HG03280 (cell line): ENCODE results near the gene NOX5.
"Not testable (repeated sequence)": the region's sequence is repeated elsewhere in the genome, so short reads cannot be mapped to it uniquely, and the experiment has no call there.

Experiments used
- ATAC-seq: cut with Tn5 transposase; IDR thresholded peaks from one replicate; pipeline ENCODE4 v1.9.1; 2021; ENCODE audit warnings: mild to moderate bottlenecking, moderate library complexity; ENCODE audit not compliant: unreplicated experiment

The NOX5 gene

GRCh38 chr15:69046781-69047180, 32.3 kb downstream of the NOX5 start:
- ATAC-seq, result no peak

GRCh38 chr15:69049976-69050375, 35.5 kb downstream of the NOX5 start:
- no peak for ATAC-seq

GRCh38 chr15:69055251-69055650, 40.8 kb downstream of the NOX5 start:
- ATAC-seq, result no peak

- ATAC-seq, result no peak
Observed at GRCh38 chr15:69056365-69056764, 41.9 kb downstream of the NOX5 start.

GRCh38 chr15:69058830-69059556, 44.5 kb downstream of the NOX5 start:
- ATAC-seq, result no peak

GRCh38 chr15:69059557-69059943, 45.1 kb downstream of the NOX5 start:
- ATAC-seq, result no peak

- ATAC-seq, result no peak
Observed at GRCh38 chr15:69060041-69060481, 45.6 kb downstream of the NOX5 start.

- ATAC-seq, result no peak
Observed at GRCh38 chr15:69060744-69061143, 46.2 kb downstream of the NOX5 start.

GRCh38 chr15:69061414-69061842, 46.9 kb downstream of the NOX5 start:
- no peak for ATAC-seq

- no peak for ATAC-seq
Observed at GRCh38 chr15:69064649-69065048, 50.2 kb downstream of the NOX5 start.

GRCh38 chr15:69066007-69066995, 51.8 kb downstream of the NOX5 start:
- no peak for ATAC-seq

GRCh38 chr15:69067296-69067695, 52.8 kb downstream of the NOX5 start:
- no peak for ATAC-seq

GRCh38 chr15:69068157-69068556, 53.7 kb downstream of the NOX5 start:
- ATAC-seq, result no peak

GRCh38 chr15:69069290-69069689, 54.8 kb downstream of the NOX5 start:
- ATAC-seq, result not testable (repeated sequence)

GRCh38 chr15:69069996-69070395, 55.5 kb downstream of the NOX5 start:
- ATAC-seq, result no peak

- ATAC-seq, result no peak
Observed at GRCh38 chr15:69070396-69070795, 55.9 kb downstream of the NOX5 start.

- ATAC-seq, result no peak
Observed at GRCh38 chr15:69071260-69071659, 56.8 kb downstream of the NOX5 start.

GRCh38 chr15:69072906-69073305, 58.4 kb downstream of the NOX5 start:
- no peak for ATAC-seq

GRCh38 chr15:69074001-69074842, 59.7 kb downstream of the NOX5 start:
- no peak for ATAC-seq

GRCh38 chr15:69074843-69075224, 60.3 kb downstream of the NOX5 start:
- ATAC-seq, result no peak

GRCh38 chr15:69075440-69075839, 60.9 kb downstream of the NOX5 start:
- no peak for ATAC-seq
